Activated T-cell treated with anti-CD3 and anti-CD28 coated beads for 48 hours (primary cell): ENCODE measurements around the gene TMEM147.

ENCODE experiments used
- DNase-seq: peaks from one replicate; pipeline ENCODE4 v3.0.0-alpha.2; 2020; ENCODE audit warnings: low read depth

TMEM147 gene

DNA sequence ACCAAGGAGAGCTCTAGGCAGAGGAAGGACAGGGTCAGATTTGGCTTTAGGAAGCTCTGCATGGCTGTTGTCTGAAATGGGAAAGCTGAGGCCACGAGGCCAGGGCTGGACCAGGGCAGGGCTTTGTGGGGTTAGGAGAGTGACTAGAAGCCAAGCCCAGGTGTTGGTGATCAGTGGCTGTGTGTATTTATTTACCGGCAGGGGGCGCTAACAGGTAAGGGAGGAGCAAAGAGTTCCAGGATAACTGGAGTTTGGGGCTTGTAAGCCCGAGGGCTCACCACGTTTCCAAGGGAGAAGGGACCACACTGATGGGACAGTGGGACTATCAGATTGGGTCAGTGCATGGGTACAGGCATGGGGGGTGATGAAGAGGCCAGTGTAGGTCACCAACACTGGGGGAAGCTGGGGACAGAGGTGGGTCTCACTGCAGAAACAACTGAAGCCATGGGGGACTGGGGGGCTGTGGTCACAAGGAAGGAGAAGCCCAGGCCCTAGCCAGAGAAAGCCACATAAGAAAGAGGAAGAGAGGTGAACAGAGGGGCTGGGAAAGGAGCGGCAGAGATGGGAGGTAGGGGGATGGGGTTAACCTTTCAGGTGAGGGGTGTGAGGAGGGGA, 3.9 kb downstream of the TMEM147 start:
- DNase-seq, result peak; percentile 28

DNA sequence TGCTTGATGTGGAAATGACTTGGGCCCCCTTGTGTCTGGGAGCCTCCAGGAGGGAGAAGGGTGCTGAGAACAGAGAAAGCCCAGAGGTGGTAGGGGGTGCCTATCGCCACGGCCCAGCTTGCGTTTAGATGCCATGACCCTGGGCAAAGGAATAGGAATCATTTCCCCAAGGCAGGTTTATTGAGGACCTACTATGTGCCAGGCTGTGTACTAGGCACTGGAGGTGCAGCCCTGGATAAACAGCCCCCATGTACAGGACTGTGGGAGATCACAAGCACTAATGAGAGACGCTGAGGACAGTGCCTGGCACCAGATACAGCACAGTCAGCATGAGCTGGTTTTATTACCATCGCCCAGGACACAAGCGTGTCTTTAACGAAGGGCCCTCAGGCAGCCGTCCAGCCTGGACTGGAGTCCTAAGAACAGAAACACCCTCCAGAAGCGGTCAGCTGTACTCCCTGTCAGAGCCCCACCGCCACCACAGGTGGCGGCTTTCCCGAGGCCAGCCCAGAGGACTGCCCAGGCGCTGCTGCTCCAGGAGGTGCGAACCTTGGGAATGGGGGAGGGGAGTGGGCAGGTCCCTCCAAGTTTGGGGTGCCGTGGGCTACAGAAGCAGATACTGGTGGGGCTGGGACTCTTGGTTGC, 4.6 kb downstream of the TMEM147 start:
- DNase-seq, result no peak

DNA sequence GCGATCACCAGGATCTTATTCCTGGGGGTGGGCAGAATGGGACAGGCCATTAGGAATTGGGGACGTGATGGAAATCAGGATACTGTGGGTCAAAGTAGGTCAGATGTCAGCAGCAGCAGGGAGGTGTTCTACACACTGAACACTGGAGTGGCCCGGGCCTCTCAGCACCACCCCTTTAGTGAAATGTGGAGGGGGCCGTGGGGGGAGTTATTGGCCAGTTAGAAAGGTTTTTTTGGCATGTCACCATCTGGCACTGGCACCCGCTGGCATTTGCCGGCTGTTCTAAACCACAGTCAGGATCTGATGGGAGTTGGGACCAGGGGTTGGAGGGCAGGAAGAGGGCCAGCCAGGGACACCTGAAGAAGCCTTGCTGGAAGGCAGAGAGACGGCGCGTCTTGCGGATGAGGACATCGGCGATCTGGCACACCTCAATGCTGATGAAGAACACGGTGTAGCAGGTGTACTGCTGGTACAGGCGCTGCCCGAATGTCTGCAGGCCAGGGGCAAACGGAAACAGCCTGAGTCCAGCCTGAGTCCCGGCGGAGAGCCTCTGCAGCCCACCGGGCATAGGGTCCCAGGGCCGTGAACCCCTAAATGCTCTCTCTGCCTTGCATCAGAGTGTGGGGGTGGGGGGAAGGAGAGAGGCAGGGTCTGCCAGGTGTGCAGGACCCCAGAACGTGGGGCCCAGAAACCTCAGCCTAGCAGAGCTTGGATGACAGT, 5.8 kb downstream of the TMEM147 start:
- DNase-seq, result no peak

DNA sequence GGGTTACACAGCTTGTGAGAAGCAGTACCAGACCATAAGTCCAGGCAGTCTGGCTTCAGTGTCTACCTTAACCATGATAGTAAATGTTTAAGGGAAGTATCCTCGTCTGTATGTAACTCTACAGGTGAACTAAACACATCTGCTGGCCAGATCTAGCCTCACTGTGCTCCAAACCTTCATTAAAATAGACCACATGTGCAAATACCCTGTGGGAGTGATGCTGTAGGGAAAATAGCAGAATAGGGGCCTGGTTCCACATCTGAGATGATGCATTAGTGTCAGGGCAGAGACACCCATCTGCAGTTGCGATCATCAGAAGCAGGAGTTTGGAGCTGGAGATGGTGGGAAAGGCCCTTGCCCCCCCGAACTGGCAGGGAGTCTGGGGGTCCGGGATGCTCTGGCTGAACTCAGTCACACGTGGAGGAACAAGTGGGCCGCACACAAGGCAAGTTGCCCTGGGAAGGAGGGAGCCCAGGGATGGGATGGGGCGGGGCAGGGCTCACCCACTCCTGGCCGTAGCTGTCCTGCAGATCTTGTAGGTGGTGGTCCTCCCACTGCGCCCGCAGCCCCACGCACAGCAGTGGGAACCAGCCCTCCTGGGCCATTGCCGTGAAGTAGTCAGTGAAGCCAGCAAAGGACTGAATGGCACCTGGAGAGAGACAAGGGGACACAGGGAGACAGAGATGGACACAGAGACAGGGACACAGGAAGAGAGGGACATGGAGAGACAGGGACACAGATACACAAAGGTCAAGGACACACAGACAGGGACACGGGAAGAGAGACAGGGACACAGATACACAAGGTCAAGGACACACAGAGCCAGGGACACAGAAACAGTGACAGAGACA, 7.3 kb downstream of the TMEM147 start:
- no peak for DNase-seq

DNA sequence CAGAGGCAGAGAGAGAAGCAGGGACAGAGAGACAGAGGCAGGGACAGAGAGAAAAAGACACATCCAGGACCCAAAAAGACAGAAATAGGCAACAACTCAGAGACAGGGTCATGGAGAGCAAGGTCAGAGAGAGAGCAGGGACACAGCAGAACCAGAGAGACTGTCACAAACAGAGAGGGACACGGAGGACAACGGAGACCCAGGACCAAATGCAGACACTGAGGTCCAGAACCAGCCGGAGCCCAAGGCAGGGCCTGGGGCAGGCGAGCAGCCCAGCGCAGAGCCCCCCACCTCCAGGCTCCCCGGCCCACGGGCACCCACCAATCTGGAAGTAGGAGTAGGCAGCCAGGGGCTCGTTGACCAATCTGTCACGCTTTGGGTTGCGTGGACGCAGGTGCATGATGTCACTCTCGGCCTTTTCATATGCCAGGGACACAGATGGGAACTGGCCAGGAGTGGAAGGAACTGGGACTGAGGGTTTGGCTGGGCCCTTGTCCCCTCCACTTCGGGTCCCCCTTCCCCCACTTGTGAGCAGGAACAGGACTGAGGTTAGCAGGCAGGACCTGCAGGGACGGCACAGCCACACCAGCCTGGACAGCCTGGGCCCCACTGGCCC, 8.1 kb downstream of the TMEM147 start:
- DNase-seq, result no peak

DNA sequence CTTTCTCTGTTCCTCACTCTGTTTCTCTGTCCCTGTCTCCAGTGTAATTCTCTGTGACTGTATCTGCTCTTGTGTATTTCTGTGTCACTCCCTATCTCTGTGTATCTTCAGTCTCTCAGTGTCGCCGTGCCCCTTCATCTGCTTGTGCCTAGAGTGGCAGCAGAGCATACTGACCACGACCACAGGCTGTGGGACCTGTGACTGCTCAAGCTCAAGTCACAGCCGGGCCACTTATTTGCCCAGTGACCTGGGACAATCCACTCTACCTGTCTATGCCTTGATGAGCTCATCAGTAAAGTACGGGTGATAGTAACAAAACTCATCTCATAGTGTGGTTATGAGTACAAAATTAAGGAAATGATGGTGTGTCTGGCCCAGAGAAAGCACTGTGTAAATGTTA, 8.7 kb downstream of the TMEM147 start:
- DNase-seq, result no peak

DNA sequence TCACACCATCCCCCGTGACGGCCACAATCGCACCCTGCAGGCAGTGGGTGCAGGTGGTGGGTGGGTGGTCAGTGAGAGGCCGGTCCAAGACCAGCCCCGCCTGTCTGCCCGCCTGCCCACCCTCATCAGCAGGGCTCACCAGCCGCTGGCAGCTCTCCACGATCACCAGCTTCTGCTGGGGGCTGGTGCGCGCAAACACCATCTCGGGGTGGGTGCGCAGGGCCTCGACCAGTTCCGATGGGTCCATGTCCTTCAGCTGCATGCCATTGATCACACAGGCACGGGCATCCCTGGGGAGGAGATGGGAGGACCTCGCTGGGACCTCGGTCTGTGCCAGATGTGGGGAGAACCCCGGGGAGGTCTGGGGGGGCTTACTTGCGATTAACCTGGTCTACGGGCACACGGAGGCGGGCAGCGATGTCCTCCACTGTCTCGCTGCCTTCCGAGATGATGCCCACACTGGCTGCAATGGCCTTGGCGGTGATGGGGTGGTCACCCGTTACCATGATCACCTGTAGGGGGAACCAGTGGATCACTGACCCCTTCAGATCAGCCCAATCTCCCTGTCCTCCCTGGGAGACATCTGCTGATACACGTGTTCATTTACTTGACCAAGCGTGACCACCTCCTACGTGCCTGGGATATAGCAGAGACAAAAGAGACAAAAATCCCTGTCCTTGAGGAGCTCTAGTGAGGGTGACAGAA, 10.0 kb downstream of the TMEM147 start:
- DNase-seq, result no peak

DNA sequence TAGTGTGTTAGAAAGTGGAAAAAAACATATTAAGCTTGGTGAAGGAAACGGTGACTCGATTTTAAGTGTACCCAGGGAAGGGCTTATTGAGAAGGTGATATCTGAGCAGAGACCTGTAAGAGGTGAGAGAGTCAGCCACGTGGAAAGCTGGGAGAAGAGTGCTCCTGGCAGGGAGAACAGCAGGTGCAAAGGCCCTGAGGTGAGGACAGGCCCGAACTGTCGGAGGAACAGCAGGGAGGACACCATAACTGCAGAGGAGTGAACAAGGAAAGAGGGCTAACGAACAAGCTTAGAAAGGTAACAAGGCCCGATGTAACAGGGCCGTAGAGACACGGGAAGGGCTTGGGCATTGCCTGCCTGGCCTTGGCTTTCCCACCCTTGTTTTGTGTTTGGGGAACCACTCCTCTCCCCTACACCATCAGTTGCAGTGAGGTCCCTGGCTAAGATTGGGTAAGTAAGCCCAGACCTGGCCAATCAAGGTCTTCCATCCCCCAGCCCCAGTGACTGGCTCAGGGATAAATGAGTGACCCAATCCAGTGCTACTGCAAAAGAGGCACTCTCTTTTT, 10.7 kb downstream of the TMEM147 start:
- DNase-seq, result no peak

DNA sequence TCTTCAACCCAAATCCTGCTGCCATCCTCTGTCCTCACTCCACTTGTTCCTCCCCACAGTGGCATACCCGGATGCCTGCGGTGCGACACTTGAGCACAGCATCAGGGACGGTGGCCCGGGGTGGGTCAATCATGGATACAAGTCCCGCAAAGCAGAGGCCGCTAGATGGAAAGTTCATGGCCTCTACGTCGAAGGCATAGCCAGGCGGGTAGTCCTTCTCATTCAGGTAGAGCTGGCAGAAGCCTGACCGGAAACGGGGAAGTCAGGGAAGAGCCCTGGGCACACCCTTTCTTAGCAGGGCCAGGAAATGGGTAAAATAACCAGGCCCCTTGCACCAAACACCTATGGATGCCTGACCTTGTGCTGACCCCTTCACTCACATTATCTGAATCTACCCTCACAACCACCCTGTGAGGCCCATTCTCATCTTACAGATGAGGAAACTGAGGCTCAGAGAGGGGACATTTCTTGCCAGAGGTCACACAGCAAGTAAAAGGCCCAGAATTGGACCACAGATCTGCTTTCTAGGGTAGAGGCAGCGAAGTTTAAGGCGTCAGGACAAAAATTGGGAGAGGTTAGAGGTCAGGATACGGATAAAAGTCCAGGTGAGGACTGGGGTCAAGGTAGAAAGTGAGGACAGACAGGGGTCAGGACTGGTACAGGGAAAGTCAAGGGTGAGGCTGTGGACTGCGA, 11.6 kb downstream of the TMEM147 start:
- no peak for DNase-seq

DNA sequence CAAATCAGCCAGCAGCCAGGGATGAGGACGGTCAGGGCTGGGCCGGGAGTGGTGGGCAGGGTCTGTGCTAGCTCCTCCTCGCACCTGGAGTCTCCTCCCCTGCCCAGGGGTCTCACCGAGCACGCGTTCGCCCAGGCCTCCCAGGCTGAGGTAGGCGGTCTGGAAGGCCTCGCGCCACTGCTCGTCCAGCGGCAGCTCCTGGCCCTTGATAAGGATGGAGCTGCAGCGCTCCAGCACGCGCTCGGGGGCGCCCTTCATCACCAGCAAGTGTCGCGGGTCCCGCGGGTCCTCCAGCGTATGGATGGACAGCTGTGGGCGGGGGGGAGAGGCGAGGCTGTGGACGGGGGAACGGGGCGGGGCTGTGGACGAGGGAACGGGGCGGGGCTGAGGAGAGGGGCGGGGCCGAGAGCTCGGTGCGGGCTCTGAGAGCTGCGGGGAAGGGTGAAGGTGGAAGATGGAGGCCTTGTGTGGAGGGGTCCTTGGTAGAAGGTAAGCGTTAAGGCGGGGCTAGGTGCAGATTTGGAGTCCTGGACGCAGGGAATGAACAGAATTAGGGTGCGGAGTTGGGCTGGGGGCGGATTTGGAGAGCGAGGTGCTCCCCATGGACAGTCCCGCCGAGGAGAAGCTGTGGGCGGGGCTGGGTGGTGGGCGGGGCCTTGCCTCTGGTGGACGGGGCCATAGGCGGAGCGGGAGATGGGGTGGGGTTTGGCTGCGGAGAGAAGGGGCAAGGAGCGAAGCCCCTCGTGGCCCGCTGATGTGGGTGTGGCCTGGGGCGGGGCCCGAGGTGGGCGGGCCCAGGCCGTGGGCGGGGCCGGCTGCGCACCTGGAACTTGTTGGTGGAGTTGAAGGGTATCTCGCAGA, 12.3 kb downstream of the TMEM147 start:
- peak; percentile 56 for DNase-seq

DNA sequence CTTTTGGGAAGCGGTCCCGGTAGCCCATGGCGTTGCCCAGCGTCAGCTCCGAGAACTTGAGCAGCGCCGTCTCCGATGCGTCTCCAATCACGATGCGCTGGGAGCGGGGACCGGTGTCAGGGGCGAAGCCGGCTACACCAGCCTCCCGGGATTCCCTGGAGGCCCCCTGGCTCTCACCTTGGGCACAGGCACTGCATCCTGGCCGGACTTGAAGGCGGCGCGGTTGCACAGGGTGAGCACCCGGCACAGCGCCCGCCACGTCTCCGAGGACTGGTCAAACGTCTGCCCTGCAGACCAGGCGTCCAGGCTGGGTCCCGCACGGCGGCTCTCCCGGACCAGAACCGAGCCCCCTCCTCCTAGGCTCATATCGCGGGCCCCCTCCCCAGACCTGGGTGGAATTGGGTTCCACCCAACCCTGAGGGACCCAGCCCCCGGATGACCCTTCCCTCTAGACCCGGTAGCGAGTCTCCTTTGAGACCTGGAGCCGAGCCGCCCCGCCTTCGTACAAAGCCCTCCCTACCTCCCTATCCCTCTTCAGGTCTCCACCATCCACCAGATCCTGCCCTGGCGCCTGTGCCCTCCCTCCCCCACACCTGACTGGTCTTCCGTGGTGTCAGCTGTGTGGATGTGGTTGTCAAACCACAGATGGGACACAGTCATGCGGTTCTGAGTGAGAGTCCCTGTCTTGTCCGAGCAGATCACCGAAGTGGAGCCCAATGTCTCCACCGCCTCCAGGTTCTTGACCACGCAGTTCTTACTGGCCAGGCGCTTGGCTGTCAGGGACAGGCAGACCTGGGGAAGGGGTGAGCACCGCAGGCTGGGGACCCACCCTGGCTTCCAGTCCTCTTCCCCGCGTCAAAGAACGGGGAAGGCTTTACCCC, 13.2 kb downstream of the TMEM147 start:
- no peak for DNase-seq

DNA sequence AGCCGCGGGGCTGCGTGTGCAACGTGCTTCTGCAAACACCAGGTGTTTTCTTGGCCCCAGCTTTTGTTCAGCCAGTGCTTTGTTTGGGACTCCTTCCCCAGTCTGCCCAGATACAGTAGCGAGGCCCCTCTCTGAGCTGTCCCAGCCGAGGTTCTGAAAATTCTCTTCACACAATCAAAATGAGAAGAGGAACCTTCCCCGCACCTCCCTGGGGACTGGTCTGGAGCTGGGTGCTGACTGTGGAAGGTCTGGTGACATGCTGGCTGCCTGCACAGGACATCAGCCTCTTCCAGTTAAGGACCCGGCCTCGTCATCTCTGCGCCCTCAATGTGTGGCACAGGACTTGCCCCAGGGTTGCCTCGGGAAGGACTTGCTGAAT, 13.8 kb downstream of the TMEM147 start:
- DNase-seq, result no peak

DNA sequence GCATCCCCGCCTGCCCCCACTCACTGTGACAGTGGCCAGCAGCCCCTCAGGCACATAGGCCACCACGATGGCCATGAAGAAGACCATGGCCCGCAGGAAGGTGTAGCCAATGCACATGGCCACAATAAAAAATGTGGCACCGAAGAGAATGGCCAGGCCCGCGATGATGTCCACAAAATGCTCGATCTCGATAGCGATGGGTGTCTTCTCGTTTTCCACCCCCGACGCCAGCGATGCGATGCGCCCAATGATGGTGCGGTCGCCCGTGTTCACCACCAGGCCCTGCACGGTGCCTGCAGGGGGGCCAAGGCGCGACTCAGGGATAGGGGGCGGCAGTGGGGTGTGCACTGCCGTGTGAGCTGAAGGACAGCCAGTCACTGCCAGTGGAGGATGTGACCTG, 14.4 kb downstream of the TMEM147 start:
- no peak for DNase-seq

DNA sequence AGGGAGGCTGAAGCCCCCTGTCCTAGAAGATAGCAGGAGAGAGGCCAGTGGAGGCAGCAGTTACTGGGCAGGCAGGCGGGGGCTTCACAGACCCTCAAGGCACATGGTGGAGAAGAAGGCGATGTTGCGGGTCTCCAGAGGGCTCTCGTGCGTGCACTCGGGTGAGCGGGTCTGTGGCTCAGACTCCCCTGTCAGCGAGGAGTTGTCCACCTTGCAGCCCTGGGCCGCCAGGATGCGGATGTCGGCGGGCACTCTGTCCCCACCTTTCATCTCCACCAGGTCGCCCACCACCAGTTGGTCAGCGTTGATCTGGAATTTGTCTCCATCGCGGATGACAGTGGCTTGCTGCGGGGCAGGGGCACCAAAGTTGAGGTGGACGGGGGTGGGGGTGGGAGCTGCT, 14.8 kb downstream of the TMEM147 start:
- no peak for DNase-seq

DNA sequence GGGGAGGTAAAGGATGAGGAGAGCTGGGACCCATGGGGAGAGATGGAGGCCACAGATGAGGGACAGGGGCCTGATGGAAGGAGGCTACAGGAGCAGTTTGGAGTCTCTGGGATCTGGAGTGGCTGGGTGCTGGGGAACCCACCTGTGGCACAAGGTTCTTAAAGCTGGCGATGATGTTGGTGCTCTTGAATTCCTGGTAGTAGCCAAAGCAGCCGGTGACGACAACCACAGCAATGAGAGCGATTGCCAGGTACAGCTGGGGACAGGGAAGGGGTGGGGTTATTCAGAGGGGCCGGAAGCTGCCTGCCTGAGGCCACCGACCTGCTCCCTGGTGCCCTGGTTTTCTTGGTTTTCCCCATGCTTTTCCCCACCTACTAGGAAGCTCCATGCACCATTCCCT, 15.3 kb downstream of the TMEM147 start:
- no peak for DNase-seq

DNA sequence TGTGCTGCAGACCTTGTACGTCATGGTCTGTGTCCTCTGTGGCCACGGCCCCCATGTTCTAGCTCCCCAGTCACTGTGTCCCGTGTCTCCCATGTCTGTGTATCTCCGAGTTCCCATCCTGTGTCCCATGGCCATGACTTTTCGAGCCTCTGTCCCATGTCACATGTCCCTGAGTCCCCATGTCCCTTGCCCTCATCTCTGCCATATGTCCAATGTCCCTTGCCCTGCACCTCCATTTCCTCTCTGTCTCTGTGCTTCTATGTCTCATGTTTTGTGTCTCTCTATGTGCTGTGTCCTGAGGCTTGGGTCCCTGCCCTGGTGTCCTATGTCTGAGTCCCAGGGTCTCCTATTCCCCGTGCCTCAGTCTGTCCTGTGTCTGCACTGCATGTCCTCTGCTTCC, 16.0 kb downstream of the TMEM147 start:
- no peak for DNase-seq

DNA sequence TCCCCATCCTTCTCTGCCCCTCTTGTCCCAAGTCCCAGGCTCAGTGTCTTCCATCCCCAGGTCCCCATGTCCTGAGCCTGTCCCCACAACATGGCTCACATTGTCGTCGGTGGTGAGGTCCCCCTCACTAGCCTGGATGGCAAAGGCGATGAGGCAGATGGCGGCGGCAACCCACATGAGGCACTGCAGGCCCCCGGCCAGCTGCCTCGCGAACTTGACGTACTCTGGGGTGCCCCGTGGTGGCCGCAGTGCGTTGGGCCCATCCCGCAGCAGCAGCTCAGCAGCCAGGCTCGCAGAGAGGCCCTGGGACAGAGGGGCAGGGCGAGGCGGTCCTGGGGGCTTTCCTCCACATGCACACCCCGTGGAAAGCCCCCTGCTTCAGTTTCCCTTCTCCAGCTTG, 16.9 kb downstream of the TMEM147 start:
- DNase-seq, result no peak

DNA sequence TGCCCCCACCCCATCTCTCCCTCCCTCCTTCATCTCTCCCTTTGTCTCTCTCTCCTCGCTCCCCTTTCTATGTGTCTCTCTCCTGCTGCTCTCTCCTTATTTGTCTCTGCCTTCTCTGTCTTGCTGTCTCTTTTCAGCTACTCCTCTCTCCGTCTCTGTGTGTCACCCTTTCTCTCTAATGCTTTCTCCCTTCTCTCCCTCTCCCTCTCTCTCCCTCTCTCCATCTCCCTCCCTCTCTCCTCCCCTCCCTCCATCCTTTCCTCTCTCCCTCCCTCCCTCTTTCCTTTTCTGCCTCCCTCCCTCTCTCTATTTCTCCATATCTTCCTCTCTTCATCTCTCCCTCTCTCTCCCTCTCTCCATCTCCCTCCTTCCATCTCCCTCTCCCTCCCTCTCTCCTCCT, 17.4 kb downstream of the TMEM147 start:
- no peak for DNase-seq
